ENCODE data around the gene OR6C70.
"Not testable (repeated sequence)": the region's sequence is repeated elsewhere in the genome, so short reads cannot be mapped to it uniquely, and the experiment has no call there.

Gene OR6C70

DNA sequence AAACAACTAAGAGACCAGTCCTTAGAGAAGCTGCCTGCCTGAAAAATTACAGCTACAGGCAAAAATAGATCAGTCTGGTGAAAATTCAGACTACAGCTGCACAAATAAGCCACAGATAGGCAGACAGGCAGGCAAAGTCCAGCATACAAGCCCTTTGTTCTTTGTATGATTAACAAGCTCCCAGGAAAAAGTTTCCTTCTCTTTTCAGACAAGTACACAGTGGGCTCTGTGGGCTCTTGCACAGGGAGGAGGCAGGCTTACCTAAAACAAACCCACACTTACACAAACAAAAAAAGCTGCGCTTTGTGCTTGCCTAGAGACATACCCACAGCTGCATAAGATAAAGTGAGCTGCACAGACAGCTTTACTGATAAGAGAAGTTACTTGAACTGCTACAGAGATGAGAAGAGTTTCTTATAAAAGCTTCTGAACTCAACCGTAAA lies 29.9 kb upstream of the OR6C70 start:
- Histone ChIP-seq H3K4me3 (ENCODE audit: low read length) (no peak overlapping the region), H3K36me3 (replicated peaks; ENCODE audit: low read depth, low read length) (no peaks in the 10 kb centered on the region), H3K9me3 (ENCODE audit: insufficient read depth, low read length) (no peaks in the 10 kb centered on the region), H3K27me3 (ENCODE audit: low read depth, low read length) (no peaks in the 10 kb centered on the region), H3K79me2 (ENCODE audit: low read length) (no peaks in the 10 kb centered on the region), H3K4me1 (ENCODE audit: low read length) (no peaks in the 10 kb centered on the region), H3K27ac (ENCODE audit: low read length) (no peak overlapping the region), H2AFZ (ENCODE audit: low read depth, low read length) (no peak overlapping the region), H3K4me2 (ENCODE audit: low read length) (no peak overlapping the region), H4K20me1 (ENCODE audit: insufficient read depth, low read length) (no peaks in the 10 kb centered on the region), H3K9ac (ENCODE audit: low read length) (no peak overlapping the region)
- TF ChIP-seq CTCF (IDR thresholded peaks at IDR 0.05; ENCODE audit: low read depth, low read length) (no peak), EZH2phosphoT487 (IDR thresholded peaks at IDR 0.05; ENCODE audit: low read depth) (no peak)

GRCh38 chr12:55499231-55499630 lies 29.3 kb upstream of the OR6C70 start:
- H3K4me2 ChIP-seq (ENCODE audit: low read length) = no peak overlapping the region
- H3K9me3 ChIP-seq (ENCODE audit: insufficient read depth, low read length) = no peaks in the 10 kb centered on the region
- no peaks in the 10 kb centered on the region for H3K36me3 ChIP-seq (replicated peaks; ENCODE audit: low read depth, low read length)
- no peak overlapping the region for H3K27ac ChIP-seq (ENCODE audit: low read length)
- H3K27me3 ChIP-seq (ENCODE audit: low read depth, low read length) = no peaks in the 10 kb centered on the region
- H3K79me2 ChIP-seq (ENCODE audit: low read length) = no peaks in the 10 kb centered on the region
- no peak overlapping the region for H2AFZ ChIP-seq (ENCODE audit: low read depth, low read length)
- no peaks in the 10 kb centered on the region for H3K4me1 ChIP-seq (ENCODE audit: low read length)
- TF ChIP-seq CTCF (IDR thresholded peaks at IDR 0.05; ENCODE audit: low read depth, low read length) (no peak), EZH2phosphoT487 (IDR thresholded peaks at IDR 0.05; ENCODE audit: low read depth) (no peak)
- H3K4me3 ChIP-seq (ENCODE audit: low read length) = no peak overlapping the region
- H4K20me1 ChIP-seq (ENCODE audit: insufficient read depth, low read length) = no peaks in the 10 kb centered on the region
- H3K9ac ChIP-seq (ENCODE audit: low read length) = no peak overlapping the region

GRCh38 chr12:55495490-55495889 lies 25.6 kb upstream of the OR6C70 start:
- Histone ChIP-seq H3K4me1 (ENCODE audit: low read length) (no peaks in the 10 kb centered on the region), H3K4me3 (ENCODE audit: low read length) (no peak overlapping the region), H3K9me3 (ENCODE audit: insufficient read depth, low read length) (no peaks in the 10 kb centered on the region), H3K27me3 (ENCODE audit: low read depth, low read length) (no peaks in the 10 kb centered on the region), H3K79me2 (ENCODE audit: low read length) (no peaks in the 10 kb centered on the region), H3K4me2 (ENCODE audit: low read length) (no peak overlapping the region), H2AFZ (ENCODE audit: low read depth, low read length) (no peak overlapping the region), H3K27ac (ENCODE audit: low read length) (no peak overlapping the region), H4K20me1 (ENCODE audit: insufficient read depth, low read length) (no peaks in the 10 kb centered on the region), H3K9ac (ENCODE audit: low read length) (no peak overlapping the region), H3K36me3 (replicated peaks; ENCODE audit: low read depth, low read length) (no peaks in the 10 kb centered on the region)
- no peak for TF ChIP-seq EZH2phosphoT487 (IDR thresholded peaks at IDR 0.05; ENCODE audit: low read depth)
- no peak for TF ChIP-seq CTCF (IDR thresholded peaks at IDR 0.05; ENCODE audit: low read depth, low read length)

DNA sequence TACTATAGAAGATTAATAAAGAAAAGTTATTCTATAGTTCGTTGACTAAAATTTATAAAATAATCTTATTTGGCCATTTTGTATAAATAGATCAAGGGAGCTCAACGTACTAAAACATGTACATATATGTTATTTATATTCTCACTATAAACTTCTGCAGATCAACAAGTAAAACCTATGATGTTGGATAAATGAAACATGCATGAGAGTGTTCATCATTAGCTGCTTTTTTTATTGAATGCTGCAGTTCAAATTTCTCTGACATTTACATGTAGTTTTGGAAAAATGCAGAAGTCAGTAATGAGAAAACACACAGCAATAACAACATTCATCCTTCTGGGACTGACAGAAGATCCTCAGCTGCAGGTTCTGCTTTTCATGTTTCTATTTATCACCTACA lies 22.1 kb upstream of the OR6C70 start, which contains the start of gene OR6C68:
Gene OR6C68, plus strand, starts transcription at position 301 of the 400 bp plus-strand sequence. Its CDS starts 0 bp downstream, at position 301.
- Histone ChIP-seq H4K20me1 (ENCODE audit: insufficient read depth, low read length) (no peaks in the 10 kb centered on the region), H3K79me2 (ENCODE audit: low read length) (no peaks in the 10 kb centered on the region), H3K4me2 (ENCODE audit: low read length) (no peak within 1 kb of the TSS), H3K9ac (ENCODE audit: low read length) (no peak within 1 kb of the TSS), H3K27ac (ENCODE audit: low read length) (no peak within 1 kb of the TSS), H3K4me3 (ENCODE audit: low read length) (no peak within 1 kb of the TSS), H3K9me3 (ENCODE audit: insufficient read depth, low read length) (no peaks in the 10 kb centered on the region), H3K27me3 (ENCODE audit: low read depth, low read length) (no peaks in the 10 kb centered on the region), H2AFZ (ENCODE audit: low read depth, low read length) (no peak within 1 kb of the TSS), H3K4me1 (ENCODE audit: low read length) (no peaks in the 10 kb centered on the region), H3K36me3 (replicated peaks; ENCODE audit: low read depth, low read length) (no peaks in the 10 kb centered on the region)
- TF ChIP-seq CTCF (IDR thresholded peaks at IDR 0.05; ENCODE audit: low read depth, low read length) (no peak), EZH2phosphoT487 (IDR thresholded peaks at IDR 0.05; ENCODE audit: low read depth) (no peak)

GRCh38 chr12:55484284-55484683 lies 14.3 kb upstream of the OR6C70 start:
- not testable (repeated sequence) for H3K9ac ChIP-seq (ENCODE audit: low read length); H2AFZ ChIP-seq (ENCODE audit: low read depth, low read length); H3K4me3 ChIP-seq (ENCODE audit: low read length); H3K79me2 ChIP-seq (ENCODE audit: low read length); H3K9me3 ChIP-seq (ENCODE audit: insufficient read depth, low read length); H4K20me1 ChIP-seq (ENCODE audit: insufficient read depth, low read length); H3K27ac ChIP-seq (ENCODE audit: low read length); H3K36me3 ChIP-seq (replicated peaks; ENCODE audit: low read depth, low read length); H3K4me2 ChIP-seq (ENCODE audit: low read length); H3K4me1 ChIP-seq (ENCODE audit: low read length); H3K27me3 ChIP-seq (ENCODE audit: low read depth, low read length)

GRCh38 chr12:55479136-55479535 lies 9.2 kb upstream of the OR6C70 start:
- H3K4me1 ChIP-seq (ENCODE audit: low read length); H4K20me1 ChIP-seq (ENCODE audit: insufficient read depth, low read length); H3K27me3 ChIP-seq (ENCODE audit: low read depth, low read length); H3K79me2 ChIP-seq (ENCODE audit: low read length); H3K36me3 ChIP-seq (replicated peaks; ENCODE audit: low read depth, low read length); H3K4me2 ChIP-seq (ENCODE audit: low read length); H2AFZ ChIP-seq (ENCODE audit: low read depth, low read length); H3K9me3 ChIP-seq (ENCODE audit: insufficient read depth, low read length); H3K4me3 ChIP-seq (ENCODE audit: low read length); H3K27ac ChIP-seq (ENCODE audit: low read length); H3K9ac ChIP-seq (ENCODE audit: low read length): not testable (repeated sequence)
